Activated CD8-positive, alpha-beta memory T cell treated with anti-CD3 and anti-CD28 coated beads, Interleukin-2, amount 10 ng/mL, durations not matched to agents 7 days and 5 days (primary cell): ENCODE measurements around the gene KCNQ2. TPM values are rescaled to one million over a fixed set of nuclear protein-coding genes. Genes with fewer than 3 reads are reported as not detected.

Source experiments
- ATAC-seq: fragments of 150-1000 bp; cut with Tn5 transposase; one replicate; pipeline ENCODE4 v1.10.0; 2021; ENCODE audit warnings: moderate library complexity
- CTCF ChIA-PET: fragments of 350-600 bp; sonication (Branson Sonifier 250); formaldehyde crosslinking; loops from one replicate; lab custom pipeline; 2021; ENCODE audit warnings: antibody characterized with exemption; lab: Charles Lee
- DNase-seq: peaks from one replicate; pipeline ENCODE4 v3.0.0-alpha.2; 2020
- H3K27ac Mint-ChIP-seq: one replicate; pipeline ENCODE4 v1.8.0; 2021; ENCODE audit warnings: mild to moderate bottlenecking, mixed read lengths
- H3K27me3 Mint-ChIP-seq: one replicate; pipeline ENCODE4 v1.8.0; 2021; ENCODE audit warnings: mixed read lengths
- H3K36me3 Mint-ChIP-seq: one replicate; pipeline ENCODE4 v1.8.0; 2021; ENCODE audit warnings: mild to moderate bottlenecking, mixed read lengths
- H3K4me1 Mint-ChIP-seq: one replicate; pipeline ENCODE4 v1.8.0; 2021; ENCODE audit warnings: mixed read lengths
- H3K4me3 Mint-ChIP-seq: one replicate; pipeline ENCODE4 v1.8.0; 2021; ENCODE audit warnings: mild to moderate bottlenecking, moderate library complexity, mixed read lengths
- H3K9me3 Mint-ChIP-seq: one replicate; pipeline ENCODE4 v1.8.0; 2022; ENCODE audit warnings: low read depth, mixed read lengths
- total RNA-seq, 2 experiments: library from RNA; stranded (reverse); gene quantifications; one replicate each; pipeline ENCODE4 v1.2.3, GENCODE V29; 2021

The KCNQ2 gene
- total RNA-seq, 2 experiments from 2014 or later, result 0.05 TPM; not detected in 1

DNA sequence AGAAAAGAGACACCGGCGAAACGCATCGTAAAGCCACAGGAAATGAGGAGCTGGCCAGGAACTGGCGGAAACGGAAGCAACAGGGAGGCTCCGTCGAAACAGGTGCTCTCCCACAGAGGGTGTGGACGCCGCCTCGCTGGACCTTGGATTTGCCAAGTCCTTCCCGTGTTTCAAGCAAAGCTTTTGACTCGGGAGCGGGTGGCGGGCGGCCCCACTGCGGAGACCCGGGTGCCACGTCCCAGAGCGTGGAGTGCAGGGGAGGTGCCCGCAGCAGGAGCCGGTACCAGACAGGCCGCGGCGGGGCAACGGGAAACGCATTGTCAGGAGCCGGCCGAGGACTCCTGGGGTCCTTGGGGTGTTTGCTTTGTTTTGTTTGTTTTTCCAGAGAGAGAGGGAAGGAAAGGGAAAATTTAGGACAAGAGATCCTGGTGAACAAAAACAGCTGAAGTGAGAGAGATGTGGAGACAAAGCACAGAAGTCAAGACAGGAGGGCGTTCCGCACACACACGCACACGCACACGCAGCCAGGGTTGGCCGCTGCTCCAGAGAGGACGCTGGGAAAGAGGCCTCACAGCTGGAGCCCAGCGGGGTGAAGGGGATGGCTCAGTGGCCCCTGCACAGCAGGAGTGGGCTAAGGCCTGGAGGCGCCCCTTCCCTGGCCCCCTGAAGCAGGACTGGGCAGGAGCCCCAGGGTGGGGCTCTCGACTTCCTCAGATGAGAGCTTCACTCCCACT, 60.4 kb downstream of the KCNQ2 start:
- H3K4me1 Mint-ChIP-seq, result peaks cover 3% of the 10 kb centered on the region
- H3K27ac Mint-ChIP-seq, result no peak overlapping the region
- DNase-seq (no peak), ATAC-seq (no peak)
- H3K27me3 Mint-ChIP-seq, result no peaks in the 10 kb centered on the region
- no peak overlapping the region for H3K4me3 Mint-ChIP-seq
- CTCF ChIA-PET, result no interaction called here
- no peaks in the 10 kb centered on the region for H3K36me3 Mint-ChIP-seq
- no peaks in the 10 kb centered on the region for H3K9me3 Mint-ChIP-seq

DNA sequence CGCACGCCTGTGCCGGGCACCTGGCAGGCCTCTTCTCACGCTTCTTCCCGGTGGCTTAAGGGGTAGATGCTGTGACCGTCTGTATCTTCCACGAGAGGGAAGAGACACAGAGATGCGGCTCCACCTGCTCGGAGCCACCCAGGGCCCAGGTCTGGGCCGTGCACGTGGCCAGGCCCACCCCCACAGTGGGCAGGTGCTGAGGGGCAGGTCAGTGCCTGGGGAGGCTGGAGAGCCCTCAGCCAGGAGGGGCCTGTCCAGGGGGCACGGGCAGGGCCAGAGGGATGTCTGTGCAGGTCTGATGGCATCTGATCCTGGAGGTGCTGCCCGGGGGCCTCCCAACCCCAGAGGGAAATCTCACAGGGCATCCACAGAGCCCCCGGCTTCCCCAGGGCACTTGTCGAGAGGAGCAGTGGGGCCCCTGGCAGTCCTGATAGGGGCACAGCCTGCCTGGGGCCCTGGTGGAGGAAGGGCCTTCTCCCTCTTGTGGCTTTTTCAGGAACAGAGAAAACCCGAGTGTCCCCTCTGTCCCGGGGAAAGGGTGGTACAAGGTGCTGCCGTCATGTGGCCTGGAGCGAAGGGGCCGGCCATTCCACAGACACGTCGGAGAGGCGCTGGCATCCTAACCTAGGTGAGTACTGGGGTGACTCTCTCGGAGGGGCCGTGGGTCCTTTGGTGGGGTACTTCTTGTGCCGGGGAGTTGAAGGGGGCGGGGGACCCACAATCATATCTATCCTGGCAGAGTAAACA, 61.1 kb downstream of the KCNQ2 start:
- ATAC-seq (no peak), DNase-seq (no peak)
- no peak overlapping the region for H3K4me3 Mint-ChIP-seq
- H3K9me3 Mint-ChIP-seq, result no peaks in the 10 kb centered on the region
- no peak overlapping the region for H3K27ac Mint-ChIP-seq
- no peaks in the 10 kb centered on the region for H3K36me3 Mint-ChIP-seq
- CTCF ChIA-PET, result no interaction called here
- no peaks in the 10 kb centered on the region for H3K27me3 Mint-ChIP-seq
- H3K4me1 Mint-ChIP-seq, result peaks cover 3% of the 10 kb centered on the region

DNA sequence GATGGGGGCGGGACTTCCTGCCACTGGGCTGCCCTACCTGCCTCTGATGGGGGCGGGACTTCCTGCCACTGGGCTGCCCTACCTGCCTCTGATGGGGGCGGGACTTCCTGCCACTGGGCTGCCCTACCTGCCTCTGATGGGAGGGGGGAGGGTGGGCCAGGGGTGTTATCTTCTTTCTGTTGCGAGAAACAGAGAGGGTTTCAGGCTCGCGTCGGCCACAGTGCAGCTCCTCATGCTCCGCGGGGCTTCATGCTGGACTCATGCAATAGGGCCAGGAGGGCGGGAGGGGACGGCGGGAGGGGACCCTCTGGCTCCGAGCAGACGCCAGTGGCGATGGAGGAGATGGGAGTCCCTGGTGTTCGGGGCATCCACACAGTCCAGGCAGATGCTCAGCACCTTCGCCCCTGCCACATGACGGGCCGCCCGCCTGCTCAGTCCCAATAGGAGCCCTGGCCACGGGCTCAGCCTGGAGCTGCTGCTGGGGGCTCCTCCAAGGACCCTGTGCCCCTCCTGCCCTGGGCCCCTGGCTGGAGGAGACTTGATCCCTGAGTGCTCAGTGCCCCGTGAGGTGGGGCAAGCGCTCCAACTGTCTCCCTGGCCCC, 62.5 kb downstream of the KCNQ2 start:
- H3K4me3 Mint-ChIP-seq, result no peak overlapping the region
- no peaks in the 10 kb centered on the region for H3K36me3 Mint-ChIP-seq
- ATAC-seq, result no peak
- peaks cover 3% of the 10 kb centered on the region for H3K4me1 Mint-ChIP-seq
- CTCF ChIA-PET, result no interaction called here
- no peaks in the 10 kb centered on the region for H3K9me3 Mint-ChIP-seq
- H3K27ac Mint-ChIP-seq, result no peak overlapping the region
- DNase-seq, result no peak
- no peaks in the 10 kb centered on the region for H3K27me3 Mint-ChIP-seq

DNA sequence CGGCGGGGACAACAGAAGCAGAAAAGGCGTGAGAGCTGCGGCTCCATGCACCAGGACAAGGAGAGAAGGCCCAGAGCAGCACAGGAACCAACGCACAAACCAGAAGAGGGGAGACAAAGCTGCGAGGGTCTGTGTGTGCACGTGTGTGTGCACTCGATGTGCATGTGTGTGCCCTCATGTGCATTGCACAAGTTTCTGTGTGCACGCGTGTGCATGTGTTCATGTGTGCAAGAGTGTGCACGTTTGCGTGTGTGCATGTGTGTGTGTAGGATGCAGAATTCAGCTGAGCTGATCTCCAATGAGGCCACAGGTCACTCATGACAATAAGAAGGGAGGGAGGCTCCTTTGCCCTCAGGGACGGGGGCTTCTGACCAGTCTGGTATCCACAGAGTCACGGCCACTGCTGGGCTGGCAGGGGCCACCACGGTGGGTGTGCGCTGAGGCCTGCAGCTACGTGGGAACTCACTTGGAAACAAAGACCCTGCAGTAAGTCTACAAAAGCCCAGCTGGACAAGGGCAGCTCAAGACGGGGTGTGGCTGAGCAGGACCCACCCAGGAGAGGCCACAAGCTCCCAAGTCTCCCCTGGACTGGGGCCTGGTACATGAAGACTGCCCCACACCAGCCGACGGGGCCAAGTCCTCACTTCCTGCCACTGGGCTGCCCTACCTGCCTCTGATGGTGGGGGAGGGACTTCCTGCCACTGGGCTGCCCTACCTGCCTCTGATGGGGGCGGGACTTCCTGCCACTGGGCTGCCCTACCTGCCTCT, 63.2 kb downstream of the KCNQ2 start:
- Mint-ChIP-seq H3K27ac (no peak overlapping the region), H3K9me3 (no peaks in the 10 kb centered on the region), H3K36me3 (no peaks in the 10 kb centered on the region), H3K4me1 (peaks cover 3% of the 10 kb centered on the region), H3K4me3 (no peak overlapping the region), H3K27me3 (no peaks in the 10 kb centered on the region)
- CTCF ChIA-PET, result no interaction called here
- DNase-seq (no peak), ATAC-seq (no peak)

DNA sequence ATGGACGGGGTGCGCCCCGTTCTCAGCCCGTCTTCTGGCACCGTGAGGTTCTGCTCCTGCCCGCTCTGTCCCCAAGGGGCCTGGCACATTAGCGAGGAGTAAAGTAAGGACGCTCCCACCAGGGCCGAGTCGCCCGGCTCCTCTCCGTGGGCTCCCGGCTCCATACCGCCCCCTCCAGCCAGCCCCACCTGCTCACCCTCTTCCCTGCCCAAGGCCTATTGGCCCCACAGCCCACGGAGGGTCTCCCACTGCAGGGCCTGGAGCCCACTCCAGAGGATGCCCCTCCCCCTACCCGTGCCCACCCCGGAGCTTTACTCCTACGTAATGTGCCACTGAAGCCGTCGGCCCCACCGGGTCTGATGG, 63.8 kb downstream of the KCNQ2 start:
- DNase-seq (no peak), ATAC-seq (no peak)
- Mint-ChIP-seq H3K4me1 (peaks cover 3% of the 10 kb centered on the region), H3K27me3 (no peaks in the 10 kb centered on the region), H3K4me3 (no peak overlapping the region), H3K27ac (no peak overlapping the region), H3K9me3 (no peaks in the 10 kb centered on the region), H3K36me3 (no peaks in the 10 kb centered on the region)
- CTCF ChIA-PET, result no interaction called here

DNA sequence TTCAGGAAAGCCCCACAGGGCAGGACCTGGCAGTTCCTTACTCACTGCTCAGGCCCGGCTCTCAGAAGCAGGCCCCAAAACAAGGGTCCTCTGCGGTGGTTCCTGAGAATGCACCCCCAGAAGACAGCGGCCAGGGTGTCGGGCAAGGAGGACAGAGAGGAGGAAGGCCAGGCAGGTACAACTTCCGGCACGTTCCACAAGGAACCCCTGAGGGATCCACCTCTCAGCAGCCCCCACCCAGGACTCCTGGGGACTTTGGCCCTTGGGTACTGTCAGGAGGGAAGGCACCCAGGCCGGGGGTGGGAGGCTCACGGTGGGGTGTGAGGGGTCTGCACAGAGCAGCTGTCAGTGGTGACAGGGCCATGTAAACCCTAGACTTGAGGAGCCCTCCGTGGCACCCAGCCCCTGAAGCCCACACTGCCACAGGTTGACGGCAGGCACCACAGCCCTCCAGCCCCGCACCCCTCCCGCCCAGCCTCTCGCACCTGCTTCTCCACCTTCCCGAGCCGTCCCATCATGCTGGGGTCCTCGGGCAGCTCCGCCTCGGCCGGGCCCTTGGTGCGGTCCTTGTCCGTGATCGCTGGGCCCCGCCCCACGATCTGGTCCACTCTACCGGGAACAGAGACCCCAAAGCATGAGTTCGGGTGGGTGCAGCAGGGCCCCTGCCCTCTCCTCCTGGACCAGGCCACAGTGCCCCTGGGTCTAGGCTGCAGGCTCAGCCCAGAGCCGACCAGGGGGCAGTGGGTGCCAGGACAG, 64.3 kb downstream of the KCNQ2 start:
- Mint-ChIP-seq H3K36me3 (no peaks in the 10 kb centered on the region), H3K27ac (no peak overlapping the region), H3K27me3 (no peaks in the 10 kb centered on the region), H3K4me1 (peaks cover 3% of the 10 kb centered on the region), H3K4me3 (no peak overlapping the region), H3K9me3 (no peaks in the 10 kb centered on the region)
- CTCF ChIA-PET, result no interaction called here
- DNase-seq (no peak), ATAC-seq (no peak)

DNA sequence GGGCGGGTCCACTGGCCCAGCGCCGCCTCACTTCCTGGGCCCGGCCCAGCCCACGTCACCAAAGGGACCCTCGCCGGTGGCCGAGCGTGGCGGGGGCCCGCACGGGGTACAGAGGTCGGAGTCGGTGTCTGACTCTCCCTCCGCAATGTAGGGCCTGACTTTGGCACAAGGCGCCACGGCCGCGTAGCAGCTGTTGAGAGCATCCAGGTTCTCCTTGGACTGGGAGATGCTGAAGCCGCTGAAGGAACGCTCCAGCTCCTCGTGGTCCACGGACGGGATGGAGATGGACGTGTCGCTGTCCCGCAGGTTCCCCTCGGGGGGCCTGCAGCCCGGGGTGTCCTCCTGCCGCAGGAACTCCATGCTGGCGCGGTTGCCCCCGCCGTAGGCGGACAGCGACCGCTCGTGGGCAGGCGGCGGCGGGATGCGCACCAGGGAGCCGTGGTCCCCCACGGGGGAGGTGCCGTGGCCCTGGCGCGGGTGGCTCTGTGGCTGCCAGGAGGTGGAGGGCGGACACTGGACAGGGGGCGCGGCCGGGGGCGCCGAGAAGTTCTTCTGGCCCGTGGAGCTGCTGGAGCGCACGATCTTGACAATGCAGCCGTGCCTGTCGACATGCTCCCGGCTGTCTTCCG, 65.7 kb downstream of the KCNQ2 start:
- Mint-ChIP-seq H3K27ac (no peak overlapping the region), H3K9me3 (no peaks in the 10 kb centered on the region), H3K4me1 (peaks cover 2% of the 10 kb centered on the region), H3K4me3 (no peak overlapping the region), H3K36me3 (no peaks in the 10 kb centered on the region), H3K27me3 (no peaks in the 10 kb centered on the region)
- ATAC-seq (no peak), DNase-seq (no peak)
- CTCF ChIA-PET, result no interaction called here

DNA sequence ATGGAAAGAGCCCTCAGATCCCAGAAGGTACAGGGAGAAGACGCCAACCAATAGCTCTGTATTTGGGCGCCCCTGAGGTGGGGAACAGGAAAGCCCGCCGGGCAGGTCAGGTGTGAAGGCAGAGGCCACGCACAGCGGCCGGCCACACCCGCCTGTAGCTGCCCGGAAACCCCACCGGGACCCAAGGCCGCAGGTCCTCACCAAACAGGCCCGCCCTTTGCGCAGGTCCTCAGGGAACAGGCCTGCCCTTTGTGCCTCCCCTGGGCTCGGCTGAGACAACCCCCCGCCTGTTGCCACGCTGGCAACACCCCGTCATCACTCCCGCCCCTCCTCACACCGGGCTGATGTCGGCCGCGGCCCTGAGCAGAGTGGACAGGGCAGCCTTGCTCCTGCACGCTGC, 66.4 kb downstream of the KCNQ2 start:
- Mint-ChIP-seq H3K4me1 (no peaks in the 10 kb centered on the region), H3K4me3 (no peak overlapping the region), H3K27me3 (no peaks in the 10 kb centered on the region), H3K9me3 (no peaks in the 10 kb centered on the region), H3K36me3 (no peaks in the 10 kb centered on the region), H3K27ac (no peak overlapping the region)
- no peak for DNase-seq
- ATAC-seq, result no peak
- CTCF ChIA-PET, result no interaction called here

DNA sequence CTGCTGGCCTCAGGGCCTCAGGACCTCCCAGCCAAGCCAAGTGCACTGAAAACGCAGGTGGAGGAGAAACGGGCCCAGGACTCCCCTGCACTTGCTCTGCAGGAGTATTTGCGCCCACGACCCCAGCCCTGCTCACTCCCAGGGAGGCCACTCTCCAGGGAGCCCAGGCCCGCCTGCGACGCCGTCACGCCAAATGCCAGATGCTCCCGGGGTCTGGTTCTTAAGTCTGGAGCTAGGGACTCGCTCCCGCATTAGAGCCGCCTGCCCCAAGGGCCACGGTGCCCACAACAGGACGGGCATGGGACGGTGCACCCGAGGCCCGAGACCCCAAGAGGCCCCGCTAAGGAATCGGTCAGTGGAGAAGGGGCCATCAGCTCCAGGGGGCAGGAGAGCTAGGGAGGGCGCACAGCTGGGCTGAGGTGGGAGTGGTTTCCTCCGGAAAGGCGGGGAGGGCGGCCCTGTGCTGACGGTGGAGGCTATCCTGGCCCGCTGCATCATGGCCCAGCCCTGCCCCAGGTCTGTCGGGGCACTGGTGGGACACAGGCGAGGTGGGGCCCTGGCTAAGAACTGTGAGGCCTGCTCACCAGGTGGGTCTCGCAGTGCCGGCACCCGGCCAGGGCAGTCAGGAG, 67.2 kb downstream of the KCNQ2 start:
- CTCF ChIA-PET, result no interaction called here
- H3K27me3 Mint-ChIP-seq, result no peaks in the 10 kb centered on the region
- no peak overlapping the region for H3K4me3 Mint-ChIP-seq
- no peaks in the 10 kb centered on the region for H3K4me1 Mint-ChIP-seq
- ATAC-seq (no peak), DNase-seq (no peak)
- H3K36me3 Mint-ChIP-seq, result no peaks in the 10 kb centered on the region
- no peaks in the 10 kb centered on the region for H3K9me3 Mint-ChIP-seq
- no peak overlapping the region for H3K27ac Mint-ChIP-seq

DNA sequence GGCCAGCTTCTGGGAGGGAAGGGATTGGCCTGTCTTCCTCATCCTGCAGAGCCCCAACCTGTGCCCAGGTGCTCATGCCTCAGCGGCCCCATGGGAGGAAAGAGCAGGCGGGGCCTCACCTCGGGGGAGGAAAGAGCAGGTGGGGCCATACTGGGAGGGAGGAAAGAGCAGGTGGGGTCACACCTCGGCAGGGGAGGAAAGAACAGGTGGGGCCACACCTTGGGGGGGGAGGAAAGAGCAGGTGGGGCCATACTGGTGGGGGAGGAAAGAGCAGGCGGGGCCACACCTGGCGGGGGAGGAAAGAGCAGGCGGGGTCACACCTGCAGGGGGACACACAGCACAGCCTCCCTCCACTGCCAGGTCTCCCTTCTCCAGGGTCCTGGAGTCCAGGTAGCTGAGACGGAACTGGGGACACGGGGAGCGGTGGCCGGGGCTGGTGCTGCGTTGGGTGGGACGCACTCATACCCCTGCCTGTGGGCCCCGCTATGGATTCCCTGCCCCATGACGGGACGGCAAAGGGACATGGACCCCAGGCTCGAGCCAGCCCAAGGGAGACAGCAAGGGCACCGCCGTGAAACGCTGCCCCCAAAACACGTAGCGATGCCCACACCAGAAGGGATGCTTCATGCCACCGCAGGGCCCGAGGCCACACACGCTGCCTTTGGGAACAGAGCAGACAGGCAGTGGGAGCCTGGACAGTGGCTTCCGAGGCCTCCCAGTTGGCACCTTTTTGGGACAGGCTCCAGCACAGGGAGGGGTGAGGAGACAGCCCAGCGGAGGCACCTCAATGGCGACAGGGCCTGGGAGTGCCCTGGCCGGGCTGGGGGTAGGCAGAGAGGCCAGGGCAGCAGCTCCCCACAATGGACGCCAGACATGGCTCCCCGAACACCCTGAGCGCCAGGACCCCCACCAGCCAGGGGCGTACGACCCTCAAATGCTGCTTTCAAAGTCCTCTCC, 68.0 kb downstream of the KCNQ2 start:
- DNase-seq, result no peak
- H3K4me1 Mint-ChIP-seq, result no peaks in the 10 kb centered on the region
- CTCF ChIA-PET, result no interaction called here
- H3K4me3 Mint-ChIP-seq, result no peak overlapping the region
- H3K9me3 Mint-ChIP-seq, result no peaks in the 10 kb centered on the region
- H3K36me3 Mint-ChIP-seq, result no peaks in the 10 kb centered on the region
- no peaks in the 10 kb centered on the region for H3K27me3 Mint-ChIP-seq
- ATAC-seq, result no peak
- no peak overlapping the region for H3K27ac Mint-ChIP-seq

DNA sequence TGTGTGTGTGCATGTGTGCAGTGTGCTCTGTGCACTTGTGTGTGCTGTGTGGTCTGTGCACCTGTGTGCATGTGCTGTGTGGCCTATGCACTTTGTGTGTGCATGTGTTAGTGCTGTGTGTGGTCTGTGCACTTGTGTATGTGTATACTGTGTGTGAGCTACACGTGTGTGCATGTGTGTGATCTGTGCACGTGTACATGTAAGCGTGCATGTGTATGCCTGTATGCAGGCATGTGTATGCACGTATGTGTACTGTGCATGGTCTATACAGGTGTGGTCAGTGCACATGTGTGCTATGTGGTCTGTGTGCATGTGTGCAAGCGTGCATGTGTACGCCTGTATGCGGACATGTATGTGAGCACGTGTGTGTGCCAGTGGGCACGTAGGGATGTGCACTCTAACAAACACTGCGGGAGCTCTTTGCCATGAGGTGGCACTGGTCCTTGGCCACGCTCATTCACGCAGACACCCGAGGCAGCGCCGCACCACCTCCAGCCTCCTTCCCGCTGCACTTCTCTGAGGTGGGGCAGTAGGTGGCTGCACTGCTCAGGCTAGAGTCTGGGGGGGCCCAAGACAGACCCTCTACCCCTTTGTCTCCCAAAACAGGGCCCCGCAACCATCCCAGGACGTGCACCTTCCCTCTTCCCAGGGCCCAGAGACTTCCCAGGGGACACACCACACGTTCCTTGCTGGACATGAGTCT, 68.9 kb downstream of the KCNQ2 start:
- CTCF ChIA-PET, result interaction anchor here (1.5 kb wide), 1 partner anchor 94 kb away, joined by 3 read pairs; no protein-coding TSS in a partner anchor
- Mint-ChIP-seq H3K36me3 (no peaks in the 10 kb centered on the region), H3K27me3 (no peaks in the 10 kb centered on the region), H3K4me3 (no peak overlapping the region), H3K27ac (no peak overlapping the region), H3K9me3 (no peaks in the 10 kb centered on the region), H3K4me1 (no peaks in the 10 kb centered on the region)
- ATAC-seq (no peak), DNase-seq (no peak)
